Coronary artery (tissue), 2 donors: ENCODE results near the gene ACKR1.

Experiments
- DNase-seq: peaks from one replicate; pipeline ENCODE4 v3.0.0-alpha.2; 2017; ENCODE audit warnings: low spot score
- H3K27ac ChIP-seq, 2 donors: fragments of 200-600 bp; sonication (generic); one replicate each; pipeline ENCODE4 v1.5.1; 2016 to 2019
- H3K4me3 ChIP-seq: fragments of 200-600 bp; sonication (generic); 2 replicates; pipeline ENCODE4 v1.5.1; 2016; ENCODE audit warnings: mild to moderate bottlenecking, moderate library complexity
- TF ChIP-seq, protein P1 (sequence below): fragments of 200-600 bp; sonication (generic); IDR thresholded peaks from one replicate; pipeline ENCODE4 v1.5.1; 2019; ENCODE audit warnings: antibody characterized with exemption

Gene ACKR1

GRCh38 chr1:159200769-159201168, 3.9 kb upstream of the ACKR1 start:
- Histone ChIP-seq H3K4me3 (no peak overlapping the region), H3K27ac (no peak overlapping the region)
- no peak for DNase-seq
- TF ChIP-seq, protein P1, sequence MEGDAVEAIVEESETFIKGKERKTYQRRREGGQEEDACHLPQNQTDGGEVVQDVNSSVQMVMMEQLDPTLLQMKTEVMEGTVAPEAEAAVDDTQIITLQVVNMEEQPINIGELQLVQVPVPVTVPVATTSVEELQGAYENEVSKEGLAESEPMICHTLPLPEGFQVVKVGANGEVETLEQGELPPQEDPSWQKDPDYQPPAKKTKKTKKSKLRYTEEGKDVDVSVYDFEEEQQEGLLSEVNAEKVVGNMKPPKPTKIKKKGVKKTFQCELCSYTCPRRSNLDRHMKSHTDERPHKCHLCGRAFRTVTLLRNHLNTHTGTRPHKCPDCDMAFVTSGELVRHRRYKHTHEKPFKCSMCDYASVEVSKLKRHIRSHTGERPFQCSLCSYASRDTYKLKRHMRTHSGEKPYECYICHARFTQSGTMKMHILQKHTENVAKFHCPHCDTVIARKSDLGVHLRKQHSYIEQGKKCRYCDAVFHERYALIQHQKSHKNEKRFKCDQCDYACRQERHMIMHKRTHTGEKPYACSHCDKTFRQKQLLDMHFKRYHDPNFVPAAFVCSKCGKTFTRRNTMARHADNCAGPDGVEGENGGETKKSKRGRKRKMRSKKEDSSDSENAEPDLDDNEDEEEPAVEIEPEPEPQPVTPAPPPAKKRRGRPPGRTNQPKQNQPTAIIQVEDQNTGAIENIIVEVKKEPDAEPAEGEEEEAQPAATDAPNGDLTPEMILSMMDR: no peak

- TF ChIP-seq, protein P1: no peak
- Histone ChIP-seq H3K4me3 (peak overlapping the region; percentile 40), H3K27ac (peak overlapping the region in 1 of 2 donors; percentile 45)
- no peak for DNase-seq
Measured at GRCh38 chr1:159201642-159202041, 3.0 kb upstream of the ACKR1 start.

DNA sequence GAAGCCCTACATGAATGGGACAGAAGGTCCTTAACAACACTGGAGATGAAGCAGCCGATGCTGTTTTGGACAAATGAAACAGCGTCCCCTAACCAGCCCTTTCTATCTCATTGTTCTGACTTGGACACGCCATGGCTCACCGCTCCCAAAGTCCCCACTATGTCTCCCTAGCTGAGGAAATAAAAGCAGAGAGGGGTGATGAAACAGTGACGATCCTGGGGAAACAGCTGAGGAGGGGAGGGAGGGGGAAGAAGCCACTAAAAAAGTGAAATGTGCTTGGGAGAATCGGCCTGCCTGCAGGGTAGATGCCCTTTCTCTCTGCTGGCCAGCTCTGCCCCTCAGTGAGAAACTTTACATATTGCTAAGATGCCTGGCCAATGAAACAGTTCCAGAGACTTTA, 1.1 kb upstream of the ACKR1 start:
- H3K27ac ChIP-seq: peak overlapping the region in 1 of 2 donors; percentile 37
- no peak for DNase-seq
- TF ChIP-seq, protein P1: no peak
- H3K4me3 ChIP-seq: no peak overlapping the region

- peak overlapping the region; percentile 37 for H3K4me3 ChIP-seq
- H3K27ac ChIP-seq: no peak overlapping the region
- TF ChIP-seq, protein P1: no peak
- DNase-seq: no peak
Measured at GRCh38 chr1:159205225-159205624, 550 bp downstream of the ACKR1 start.

- TF ChIP-seq, protein P1: no peak
- Histone ChIP-seq H3K27ac (peak overlapping the region in 1 of 2 donors; percentile 16), H3K4me3 (peak overlapping the region; percentile 37)
- no peak for DNase-seq
Measured at GRCh38 chr1:159206110-159206509, 1.4 kb downstream of the ACKR1 start.

GRCh38 chr1:159207080-159207479, 2.4 kb downstream of the ACKR1 start:
- TF ChIP-seq, protein P1: no peak
- DNase-seq: no peak
- H3K27ac ChIP-seq: no peak overlapping the region
- H3K4me3 ChIP-seq: peak overlapping the region; percentile 36

DNA sequence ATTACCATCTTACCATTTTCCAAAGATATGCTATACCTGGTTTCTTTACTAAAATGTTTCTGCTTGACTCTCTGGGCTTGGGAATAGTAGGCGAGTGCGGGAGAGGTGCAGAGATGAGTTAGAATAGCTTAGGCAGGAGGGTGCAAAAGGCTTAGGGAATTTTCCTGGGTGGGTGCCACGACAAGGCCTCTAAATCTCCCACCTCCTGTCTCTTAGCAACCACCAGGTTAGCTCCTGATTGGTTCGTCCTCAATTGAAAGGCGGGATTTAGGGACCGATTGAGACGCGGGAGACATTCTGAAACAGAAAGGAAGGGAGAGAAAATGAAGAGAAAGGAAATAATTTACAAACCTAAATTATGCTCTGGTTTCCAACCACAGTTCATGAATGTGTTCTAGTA, 3.1 kb downstream of the ACKR1 start:
- Histone ChIP-seq H3K4me3 (peak overlapping the region; percentile 28), H3K27ac (no peak overlapping the region)
- no peak for DNase-seq
- TF ChIP-seq, protein P1: no peak
